Lower leg skin (tissue), 3 donors: ENCODE results near the gene STPG1.

Experiments
- POLR2A ChIP-seq, 2 donors: fragments of 450-650 bp; IDR thresholded peaks; one replicate each; pipeline ENCODE4 v1.6.1; 2016 to 2017; ENCODE audit warnings: antibody characterized with exemption in 2 of 2, mild to moderate bottlenecking in 1 of 2, moderate library complexity in 1 of 2
- TF ChIP-seq, protein P1 (sequence below), 3 donors: fragments of 450-650 bp; IDR thresholded peaks; one replicate each; pipeline ENCODE4 v1.5.1; 2016; ENCODE audit warnings: antibody characterized with exemption in 3 of 3, mild to moderate bottlenecking in 3 of 3, moderate library complexity in 2 of 3

DNA sequence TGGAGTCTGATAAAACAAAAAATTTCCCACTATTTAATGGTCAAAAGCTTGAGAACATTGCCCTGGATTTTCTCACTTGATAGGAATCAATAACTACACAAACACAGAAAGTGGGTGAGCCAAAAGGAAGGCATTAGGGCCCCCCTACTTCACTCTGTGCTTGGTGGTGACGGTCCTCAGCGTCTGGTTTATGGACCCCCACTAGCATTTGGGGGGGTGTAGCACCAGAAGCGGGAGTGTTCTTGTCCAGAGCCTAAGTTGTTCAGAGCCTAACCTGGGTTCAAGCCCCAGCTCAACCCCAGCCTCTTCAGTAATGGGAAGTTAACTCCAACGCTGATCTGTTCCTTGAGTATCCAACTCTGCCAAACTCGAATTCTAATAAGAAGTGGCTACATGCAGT is 33.1 kb downstream of the STPG1 start:
- TF ChIP-seq, protein P1, sequence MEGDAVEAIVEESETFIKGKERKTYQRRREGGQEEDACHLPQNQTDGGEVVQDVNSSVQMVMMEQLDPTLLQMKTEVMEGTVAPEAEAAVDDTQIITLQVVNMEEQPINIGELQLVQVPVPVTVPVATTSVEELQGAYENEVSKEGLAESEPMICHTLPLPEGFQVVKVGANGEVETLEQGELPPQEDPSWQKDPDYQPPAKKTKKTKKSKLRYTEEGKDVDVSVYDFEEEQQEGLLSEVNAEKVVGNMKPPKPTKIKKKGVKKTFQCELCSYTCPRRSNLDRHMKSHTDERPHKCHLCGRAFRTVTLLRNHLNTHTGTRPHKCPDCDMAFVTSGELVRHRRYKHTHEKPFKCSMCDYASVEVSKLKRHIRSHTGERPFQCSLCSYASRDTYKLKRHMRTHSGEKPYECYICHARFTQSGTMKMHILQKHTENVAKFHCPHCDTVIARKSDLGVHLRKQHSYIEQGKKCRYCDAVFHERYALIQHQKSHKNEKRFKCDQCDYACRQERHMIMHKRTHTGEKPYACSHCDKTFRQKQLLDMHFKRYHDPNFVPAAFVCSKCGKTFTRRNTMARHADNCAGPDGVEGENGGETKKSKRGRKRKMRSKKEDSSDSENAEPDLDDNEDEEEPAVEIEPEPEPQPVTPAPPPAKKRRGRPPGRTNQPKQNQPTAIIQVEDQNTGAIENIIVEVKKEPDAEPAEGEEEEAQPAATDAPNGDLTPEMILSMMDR (IDR thresholded peaks at IDR 0.05): no peak
- no peak for TF ChIP-seq POLR2A (IDR thresholded peaks at IDR 0.05)
